Stimulated activated CD8-positive, alpha-beta memory T cell treated with anti-CD3 and anti-CD28 coated beads, Interleukin-12 subunit alpha, Interleukin-12 subunit beta, amount 100 ng/mL, for 4 hours (primary cell): Measurements from ENCODE around the gene SP2.

Experiments used
- DNase-seq: peaks from one replicate; pipeline ENCODE4 v3.0.0-alpha.2; 2020; ENCODE audit warnings: low read depth

SP2 gene

GRCh38 chr17:47973541-47973940 is 77.5 kb downstream of the SP2 start:
- DNase-seq, result no peak

GRCh38 chr17:47975189-47975822 is 79.3 kb downstream of the SP2 start:
- DNase-seq, result no peak

- DNase-seq, result no peak
Measured at GRCh38 chr17:47975823-47976205, 79.8 kb downstream of the SP2 start.

GRCh38 chr17:47978324-47978723 is 82.3 kb downstream of the SP2 start:
- DNase-seq, result no peak
